PC-3 (cell line): ENCODE data around the gene UCK2. TPM values are rescaled to one million over a fixed set of nuclear protein-coding genes. Genes with fewer than 3 reads are reported as not detected.
A peak's percentile ranks its signal among the peaks of the same experiment; 100 is the strongest.

Experiments used
- ATAC-seq: fragments of 200-7000 bp; cut with Tn5 transposase; 2 replicates; pipeline ENCODE4 v1.9.1; 2020; ENCODE audit warnings: mild to moderate bottlenecking, moderate library complexity
- BruUV-seq: library from RNA; stranded (reverse); fragments of 400-500 nt; replicated peaks from 2 replicates; lab custom pipeline; 2021; lab: Mats Ljungman, UMichigan
- CTCF ChIA-PET: fragments of 300-600 bp; sonication (Branson Sonifier 250); formaldehyde crosslinking; loops from one replicate; lab custom pipeline; 2022; ENCODE audit warnings: antibody characterized with exemption; lab: Charles Lee
- POLR2A ChIA-PET: fragments of 300-600 bp; sonication (Branson Sonifier 250); formaldehyde crosslinking; loops from one replicate; lab custom pipeline; 2022; ENCODE audit warnings: antibody characterized with exemption; ENCODE audit not compliant: unreplicated experiment; lab: Charles Lee
- DNase-seq: peaks from one replicate; pipeline ENCODE4 v3.0.0-alpha.2; 2015
- H2AFZ ChIP-seq: fragments of 300-600 bp; sonication (generic); 2 replicates; pipeline ENCODE4 v1.6.0; 2016; ENCODE audit warnings: antibody characterized with exemption, low read length
- H3F3A ChIP-seq: fragments of 300-600 bp; sonication (generic); one replicate; pipeline ENCODE4 v1.6.0; 2017; ENCODE audit warnings: antibody characterized with exemption, low read length, control low read depth, mild to moderate bottlenecking; ENCODE audit not compliant: unreplicated experiment
- H3K27ac ChIP-seq: fragments of 300-600 bp; sonication (generic); 2 replicates; pipeline ENCODE4 v1.5.1; 2016; ENCODE audit warnings: mild to moderate bottlenecking, low read length
- H3K27me3 ChIP-seq: fragments of 300-600 bp; sonication (generic); 2 replicates; pipeline ENCODE4 v1.6.1; 2016; ENCODE audit warnings: low read length, mixed read lengths
- H3K36me3 ChIP-seq: fragments of 300-600 bp; sonication (generic); 2 replicates; pipeline ENCODE4 v1.6.1; 2016; ENCODE audit warnings: low read depth, mixed run types, low read length, mixed read lengths
- H3K4me1 ChIP-seq: fragments of 300-600 bp; sonication (generic); 2 replicates; pipeline ENCODE4 v1.5.1; 2016; ENCODE audit warnings: low read length; ENCODE audit not compliant: insufficient read depth
- H3K4me2 ChIP-seq: fragments of 300-600 bp; sonication (generic); 2 replicates; pipeline ENCODE4 v1.6.0; 2016; ENCODE audit warnings: low read length
- H3K4me3 ChIP-seq: fragments of 300-600 bp; sonication (generic); 2 replicates; pipeline ENCODE4 v1.5.1; 2016; ENCODE audit warnings: mild to moderate bottlenecking, low read length, mixed read lengths
- H3K79me2 ChIP-seq: fragments of 300-600 bp; sonication (generic); 2 replicates; pipeline ENCODE4 v1.6.1; 2017; ENCODE audit warnings: low read length, mixed read lengths
- H3K9ac ChIP-seq: fragments of 300-600 bp; sonication (generic); 2 replicates; pipeline ENCODE4 v1.6.0; 2016; ENCODE audit warnings: mild to moderate bottlenecking, low read length
- H3K9me2 ChIP-seq: fragments of 300-600 bp; sonication (generic); replicated peaks from 2 replicates; pipeline ENCODE4 v1.6.1; 2016; ENCODE audit warnings: mixed run types, low read length, mixed read lengths
- H3K9me3 ChIP-seq: fragments of 300-600 bp; sonication (generic); 2 replicates; pipeline ENCODE4 v1.6.1; 2016; ENCODE audit warnings: low read length, mixed read lengths
- H4K20me1 ChIP-seq: fragments of 300-600 bp; sonication (generic); 2 replicates; pipeline ENCODE4 v1.6.1; 2016; ENCODE audit warnings: low read length, mixed read lengths
- EZH2 ChIP-seq: fragments of 300-600 bp; sonication (generic); IDR thresholded peaks from one replicate; pipeline ENCODE4 v1.6.1; 2017; ENCODE audit warnings: antibody characterized with exemption, mild to moderate bottlenecking, low read length; ENCODE audit not compliant: unreplicated experiment
- EZH2phosphoT487 ChIP-seq: fragments of 300-600 bp; sonication (generic); IDR thresholded peaks from 2 replicates; pipeline ENCODE4 v1.6.1; 2018; ENCODE audit warnings: mild to moderate bottlenecking, antibody characterized with exemption, low read length, borderline replicate concordance
- intact Hi-C: fragments of 100-400 bp; cut with micrococcal nuclease; formaldehyde crosslinking; loops from 2 replicates; pipeline ENCODE4 v1.9.0; 2023
- total RNA-seq: library from RNA; depleted of rRNA; stranded (reverse); fragments of >200 nt; gene quantifications from 2 replicates; pipeline ENCODE4 v1.2.3, GENCODE V29; 2014
- TF ChIP-seq, protein P1 (sequence below): fragments of 300-600 bp; sonication (generic); conservative IDR thresholded peaks from 2 replicates; pipeline ENCODE4 v1.5.1; 2017; ENCODE audit warnings: antibody characterized with exemption, low read depth, mild to moderate bottlenecking, low read length

UCK2 gene
- total RNA-seq, 1 experiment from 2014 or later: 193 TPM

DNA sequence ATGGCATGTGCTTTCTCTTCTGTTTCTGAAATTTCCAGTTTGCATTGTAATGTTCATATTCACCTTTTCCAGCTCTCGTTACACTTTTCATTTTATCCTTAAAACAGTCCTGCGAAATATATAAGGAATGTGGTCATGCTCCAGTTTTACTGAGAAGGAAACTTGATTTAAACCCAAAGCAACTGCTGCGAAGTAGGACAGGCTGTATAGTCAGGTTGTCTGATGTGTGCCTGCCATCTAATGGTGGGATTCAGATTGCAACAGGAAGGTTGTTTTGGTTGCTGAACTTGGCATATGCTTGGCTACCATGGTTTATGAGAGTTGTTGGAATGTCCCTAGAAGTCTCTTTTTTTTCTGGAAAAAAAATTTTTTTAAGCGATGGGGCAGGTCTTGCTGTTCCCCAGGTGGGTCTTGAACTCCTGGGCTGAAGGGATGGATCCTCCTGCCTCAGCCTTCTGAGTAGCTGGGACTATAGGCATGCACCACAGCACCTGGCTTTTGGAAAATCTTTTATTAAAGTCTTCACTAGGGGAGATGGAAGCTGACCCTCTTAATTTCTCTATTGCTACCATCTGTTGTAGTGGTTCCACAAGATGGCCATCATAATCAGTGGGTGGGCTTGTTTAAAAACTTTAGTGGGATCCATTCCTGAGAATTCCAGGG lies 86.9 kb downstream of the UCK2 start:
- no peaks in the 10 kb centered on the region for H3K79me2 ChIP-seq
- no peak for TF ChIP-seq EZH2phosphoT487
- no peak for TF ChIP-seq EZH2
- TF ChIP-seq, protein P1, sequence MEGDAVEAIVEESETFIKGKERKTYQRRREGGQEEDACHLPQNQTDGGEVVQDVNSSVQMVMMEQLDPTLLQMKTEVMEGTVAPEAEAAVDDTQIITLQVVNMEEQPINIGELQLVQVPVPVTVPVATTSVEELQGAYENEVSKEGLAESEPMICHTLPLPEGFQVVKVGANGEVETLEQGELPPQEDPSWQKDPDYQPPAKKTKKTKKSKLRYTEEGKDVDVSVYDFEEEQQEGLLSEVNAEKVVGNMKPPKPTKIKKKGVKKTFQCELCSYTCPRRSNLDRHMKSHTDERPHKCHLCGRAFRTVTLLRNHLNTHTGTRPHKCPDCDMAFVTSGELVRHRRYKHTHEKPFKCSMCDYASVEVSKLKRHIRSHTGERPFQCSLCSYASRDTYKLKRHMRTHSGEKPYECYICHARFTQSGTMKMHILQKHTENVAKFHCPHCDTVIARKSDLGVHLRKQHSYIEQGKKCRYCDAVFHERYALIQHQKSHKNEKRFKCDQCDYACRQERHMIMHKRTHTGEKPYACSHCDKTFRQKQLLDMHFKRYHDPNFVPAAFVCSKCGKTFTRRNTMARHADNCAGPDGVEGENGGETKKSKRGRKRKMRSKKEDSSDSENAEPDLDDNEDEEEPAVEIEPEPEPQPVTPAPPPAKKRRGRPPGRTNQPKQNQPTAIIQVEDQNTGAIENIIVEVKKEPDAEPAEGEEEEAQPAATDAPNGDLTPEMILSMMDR: peak; percentile 98
- H3K4me3 ChIP-seq: no peak overlapping the region
- H3K27me3 ChIP-seq: no peaks in the 10 kb centered on the region
- CTCF ChIA-PET: no interaction called here
- H3K36me3 ChIP-seq: peaks cover 5% of the 10 kb centered on the region; the same call in 1 of the 2 replicates
- BruUV-seq: no TSS peak
- no peak overlapping the region for H3K9ac ChIP-seq
- DNase-seq (peak; percentile 91), ATAC-seq (peak; percentile 88)
- intact Hi-C loops: loop anchor here (1.0 to 10.0 kb wide), 6 partner anchors 87 to 519 kb away; partner anchors contain the start of genes ALDH9A1, TMCO1 and UCK2
- no peak overlapping the region for H3K4me2 ChIP-seq
- H3K4me1 ChIP-seq: no peaks in the 10 kb centered on the region
- H2AFZ ChIP-seq: no peak overlapping the region
- H3K27ac ChIP-seq: no peak overlapping the region
- H4K20me1 ChIP-seq: no peaks in the 10 kb centered on the region
- no peaks in the 10 kb centered on the region for H3K9me3 ChIP-seq
- no peaks in the 10 kb centered on the region for H3F3A ChIP-seq
- no peaks in the 10 kb centered on the region for H3K9me2 ChIP-seq
- POLR2A ChIA-PET: interaction anchor here (0.7 kb wide), 1 partner anchor 240 kb away, joined by 4 read pairs; no protein-coding TSS in a partner anchor

DNA sequence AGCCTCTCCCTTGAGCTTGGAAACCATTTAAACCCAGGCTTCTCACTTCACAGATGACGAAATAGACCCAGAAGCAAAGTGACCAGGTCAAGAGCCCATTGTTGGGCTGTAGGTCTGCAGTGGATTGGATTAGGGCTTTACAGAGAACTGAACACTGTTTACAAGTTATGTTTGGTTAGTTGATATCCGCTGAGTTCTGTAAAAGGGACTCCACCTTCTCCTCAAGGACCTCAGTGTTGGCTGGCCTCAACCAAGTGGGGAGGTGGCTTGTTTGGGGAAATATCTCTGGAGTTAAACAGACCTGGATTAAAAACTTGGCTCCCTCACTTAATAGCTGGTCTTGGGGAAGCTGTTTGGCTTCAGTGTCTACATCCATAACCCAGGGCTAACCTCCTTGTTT lies 88.1 kb downstream of the UCK2 start:
- POLR2A ChIA-PET: no interaction called here
- CTCF ChIA-PET: no interaction called here

More for the DNA sequence above, 88.1 kb downstream of the UCK2 start:
- Histone ChIP-seq H3K9ac (no peak overlapping the region), H3K4me3 (no peak overlapping the region), H3K9me3 (no peaks in the 10 kb centered on the region), H3K9me2 (no peaks in the 10 kb centered on the region), H3K4me2 (no peak overlapping the region), H3K27me3 (no peaks in the 10 kb centered on the region), H3K27ac (no peak overlapping the region), H3K36me3 (no peaks in the 10 kb centered on the region), H2AFZ (no peak overlapping the region), H4K20me1 (no peaks in the 10 kb centered on the region), H3K4me1 (no peaks in the 10 kb centered on the region), H3F3A (no peaks in the 10 kb centered on the region), H3K79me2 (no peaks in the 10 kb centered on the region)
- TF ChIP-seq, protein P1: no peak
- TF ChIP-seq EZH2phosphoT487 (no peak), EZH2 (no peak)
- ATAC-seq: no peak
- no TSS peak for BruUV-seq
- no peak for DNase-seq
- intact Hi-C loops: loop anchor here (10.0 kb wide), 1 partner anchor 521 kb away; no protein-coding TSS in a partner anchor
